Posterior cingulate gyrus (tissue), 11 donors: ENCODE measurements around the gene ASAP2.

Source experiments
- DNase-seq, 10 donors: peaks; one replicate each; pipeline versions ENCODE4 v3.0.0 to v3.0.0-alpha.2; 2020 to 2021; ENCODE audit warnings: mixed read lengths in 3 of 10
- intact Hi-C: fragments of 100-400 bp; cut with DNase I; formaldehyde crosslinking; loops from one replicate; pipeline ENCODE4 v1.15.1; 2023

Gene ASAP2

GRCh38 chr2:9434489-9434888 lies 227.9 kb downstream of the ASAP2 start:
- intact Hi-C loops: no loop called here
- no peak for DNase-seq

GRCh38 chr2:9439536-9439935 lies 232.9 kb downstream of the ASAP2 start:
- intact Hi-C loops: no loop called here
- DNase-seq: no peak

- DNase-seq: no peak
- intact Hi-C loops: no loop called here
These were observed 233.6 kb downstream of the ASAP2 start for GRCh38 chr2:9440058-9440727.

- DNase-seq: no peak
- intact Hi-C loops: no loop called here
These were observed 234.9 kb downstream of the ASAP2 start for GRCh38 chr2:9441556-9441955.

GRCh38 chr2:9443526-9443925 lies 236.9 kb downstream of the ASAP2 start:
- no peak for DNase-seq
- intact Hi-C loops: no loop called here

GRCh38 chr2:9445089-9445488 lies 238.5 kb downstream of the ASAP2 start:
- intact Hi-C loops: no loop called here
- DNase-seq: no peak

GRCh38 chr2:9451231-9451630 lies 244.6 kb downstream of the ASAP2 start:
- intact Hi-C loops: no loop called here
- DNase-seq: no peak
